M059J (cell line): ENCODE data around the gene CD276. TPM values are rescaled to one million over a fixed set of nuclear protein-coding genes. Genes with fewer than 3 reads are reported as not detected.

Source experiments
- DNase-seq: peaks from one replicate; pipeline ENCODE4 v3.0.0-alpha.2; 2012; ENCODE audit warnings: low read depth
- total RNA-seq: library from RNA; depleted of rRNA; stranded (reverse); fragments of >200 nt; shearing (Covaris generic); gene quantifications from 2 replicates; pipeline ENCODE4 v1.2.3, GENCODE V29; 2014; rRNA removed

Gene CD276
- total RNA-seq = 92.9 and 97.0 TPM in 2 replicates

- peak; percentile 75 for DNase-seq
Measured at GRCh38 chr15:73683777-73684580, at the start of gene CD276. CD276 (plus strand) TSS chr15:73684383; CDS start chr15:73699640, 15,257 bp downstream.

GRCh38 chr15:73637527-73637926 lies 46.7 kb upstream of the CD276 start:
- DNase-seq = peak; percentile 76

DNA sequence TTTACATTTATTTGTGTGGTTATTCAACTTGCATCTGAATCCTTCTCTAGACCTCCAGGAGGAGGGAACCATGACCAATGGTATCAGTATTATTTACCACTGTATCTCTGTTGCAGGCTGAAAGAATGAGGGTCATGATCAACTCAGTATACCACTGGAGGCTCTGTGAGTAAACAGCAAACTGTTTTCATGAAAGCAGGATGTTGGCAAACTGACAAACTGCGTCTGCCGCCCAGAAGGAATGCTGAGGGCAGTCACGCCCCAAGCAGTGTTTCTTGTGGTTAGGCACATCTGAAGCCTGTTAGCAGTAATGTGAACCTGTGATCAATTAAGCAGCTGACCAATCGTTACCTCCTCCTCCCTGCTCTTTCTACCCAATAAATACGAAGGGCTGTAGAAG lies 44.7 kb upstream of the CD276 start:
- peak; percentile 47 for DNase-seq

DNA sequence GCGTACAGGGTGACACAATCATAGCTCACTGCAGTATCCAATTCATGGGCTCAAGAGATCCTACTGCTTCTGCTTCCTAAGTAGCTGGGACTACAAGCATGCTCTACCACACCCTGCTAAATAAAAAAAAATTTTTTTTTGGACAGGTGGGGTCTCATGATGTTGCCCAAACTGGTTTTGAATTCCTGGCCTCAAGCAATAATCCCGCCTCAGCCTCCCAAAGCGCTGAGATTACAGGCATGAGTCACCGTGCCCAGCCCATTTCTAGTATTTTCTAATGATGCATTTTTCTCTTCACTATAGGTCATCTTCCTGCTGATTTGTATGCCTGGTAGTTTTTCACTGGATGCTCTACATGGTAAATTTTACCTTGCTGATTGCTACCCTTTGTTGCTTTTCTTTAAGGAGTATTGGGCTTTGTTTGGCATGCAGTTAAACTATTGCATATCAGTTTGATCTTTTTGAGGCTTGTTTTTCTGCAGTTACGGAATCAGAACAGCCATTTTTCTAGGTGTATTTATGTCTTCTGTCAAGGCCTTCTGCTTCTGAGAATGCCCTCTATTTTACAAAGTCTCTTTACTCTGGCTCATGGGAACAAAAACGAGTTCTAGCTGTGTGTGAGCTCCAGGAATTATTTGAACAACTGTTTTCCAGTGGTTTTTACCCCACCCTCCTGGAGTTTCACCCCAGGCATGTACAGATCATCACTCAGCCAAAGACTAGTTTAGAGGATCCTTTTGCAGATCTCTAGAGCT lies 36.7 kb upstream of the CD276 start:
- DNase-seq = peak; percentile 17

GRCh38 chr15:73648014-73648295 lies 36.2 kb upstream of the CD276 start:
- DNase-seq = no peak

- peak; percentile 54 for DNase-seq
Measured at GRCh38 chr15:73650416-73651126, 33.6 kb upstream of the CD276 start.

GRCh38 chr15:73654659-73655058 lies 29.5 kb upstream of the CD276 start:
- DNase-seq = no peak

- DNase-seq = no peak
Measured at GRCh38 chr15:73655724-73656123, 28.5 kb upstream of the CD276 start.

DNA sequence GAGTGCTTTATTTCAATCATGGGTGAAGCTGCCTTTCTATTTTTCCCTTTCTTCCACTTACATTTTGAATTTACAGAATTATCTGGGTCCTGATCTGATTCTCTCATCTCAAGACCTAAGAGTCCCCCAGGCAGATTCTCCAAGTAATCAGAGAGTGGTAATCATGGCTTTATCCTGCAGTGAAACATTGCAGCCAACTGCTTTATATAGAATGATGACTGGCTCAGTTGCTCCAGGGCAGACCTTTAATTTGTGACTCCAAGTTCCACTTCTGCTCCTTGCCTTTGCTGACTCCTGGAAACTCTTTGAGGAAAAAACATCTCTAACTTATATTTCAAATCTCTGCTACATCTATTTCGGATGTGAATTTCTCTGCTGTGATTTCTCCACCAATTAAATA lies 25.5 kb upstream of the CD276 start:
- DNase-seq = no peak

DNA sequence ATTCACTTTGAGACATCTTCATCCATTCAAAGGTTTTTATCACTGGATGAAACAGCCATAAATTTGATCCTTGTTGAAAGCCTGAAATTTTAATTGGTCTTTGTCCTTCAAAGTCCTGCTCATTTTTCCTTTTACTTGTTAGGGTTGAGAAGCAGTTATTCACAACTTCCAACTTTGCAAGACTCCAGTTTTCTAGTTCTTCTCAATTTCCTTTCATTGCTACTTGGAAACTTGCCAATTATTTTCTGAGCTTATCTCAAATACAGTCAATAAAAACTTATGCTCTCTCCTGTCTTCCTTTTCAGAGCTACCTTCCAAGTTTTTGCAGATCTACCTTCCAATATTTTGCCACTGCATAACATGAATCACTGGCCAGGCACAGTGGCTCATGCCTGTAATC lies 23.7 kb upstream of the CD276 start:
- no peak for DNase-seq

DNA sequence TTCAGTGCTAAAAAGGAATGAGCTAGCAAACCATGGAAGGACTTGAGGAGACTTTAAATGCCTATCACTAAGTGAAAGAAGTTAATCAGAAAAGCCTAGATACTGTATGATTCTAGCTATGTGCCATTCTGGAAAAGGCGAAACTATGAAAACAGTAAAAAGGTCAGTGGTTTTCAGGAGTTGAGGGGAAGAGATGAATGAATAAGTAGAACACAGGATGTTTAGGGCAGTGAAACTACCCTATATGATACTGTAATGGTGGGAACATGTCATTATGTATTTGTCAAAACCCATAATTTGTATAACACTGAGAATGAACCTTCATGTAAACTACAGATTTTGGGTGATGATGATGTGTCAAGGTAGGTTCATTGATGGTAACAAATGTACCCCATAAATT lies 9.6 kb upstream of the CD276 start:
- DNase-seq = no peak

- DNase-seq = peak; percentile 59
Measured at GRCh38 chr15:73677146-73677607, 7.0 kb upstream of the CD276 start.

DNA sequence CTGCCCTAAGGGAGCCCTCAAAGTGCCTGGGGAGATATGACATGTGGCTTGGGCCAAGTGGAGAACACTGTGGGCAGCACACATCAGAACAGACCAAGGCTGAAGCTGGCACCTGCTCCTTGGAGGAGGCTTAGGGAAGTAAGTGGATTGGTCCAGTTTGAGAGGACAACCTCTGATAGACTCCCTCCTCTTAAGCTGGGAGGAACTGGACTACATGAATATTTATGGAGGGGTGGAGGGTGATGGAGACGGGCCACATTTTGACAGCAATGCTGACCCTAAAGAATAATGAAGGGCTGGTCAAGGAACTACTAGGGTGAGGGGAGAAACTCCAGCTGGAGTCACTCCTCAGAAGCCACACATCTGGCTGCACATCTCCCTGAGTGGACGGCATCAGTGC lies 6.5 kb upstream of the CD276 start:
- DNase-seq = no peak

GRCh38 chr15:73678498-73678897 lies 5.7 kb upstream of the CD276 start:
- DNase-seq = no peak

- DNase-seq = no peak
Measured at GRCh38 chr15:73679180-73679579, 5.0 kb upstream of the CD276 start.

GRCh38 chr15:73679964-73680363 lies 4.2 kb upstream of the CD276 start:
- DNase-seq = no peak

DNA sequence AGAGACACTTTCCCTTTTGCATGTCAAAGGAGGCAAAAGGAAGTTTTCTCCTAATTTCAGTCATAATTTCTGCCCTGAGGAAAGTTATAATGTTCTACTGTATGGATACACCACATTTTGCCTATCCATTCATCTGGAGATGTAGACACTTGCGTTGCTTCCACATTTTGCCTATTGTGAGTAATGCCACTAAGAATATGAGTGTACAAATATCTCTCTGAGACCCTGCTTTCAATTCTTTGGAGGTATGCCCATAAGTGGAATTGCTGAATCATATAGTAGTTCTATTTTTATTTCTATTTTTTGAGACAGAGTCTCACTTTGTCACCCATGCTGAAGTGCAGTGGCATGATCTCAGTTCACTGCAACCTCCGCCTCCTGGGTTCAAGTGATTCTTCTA lies 3.6 kb upstream of the CD276 start:
- no peak for DNase-seq

DNA sequence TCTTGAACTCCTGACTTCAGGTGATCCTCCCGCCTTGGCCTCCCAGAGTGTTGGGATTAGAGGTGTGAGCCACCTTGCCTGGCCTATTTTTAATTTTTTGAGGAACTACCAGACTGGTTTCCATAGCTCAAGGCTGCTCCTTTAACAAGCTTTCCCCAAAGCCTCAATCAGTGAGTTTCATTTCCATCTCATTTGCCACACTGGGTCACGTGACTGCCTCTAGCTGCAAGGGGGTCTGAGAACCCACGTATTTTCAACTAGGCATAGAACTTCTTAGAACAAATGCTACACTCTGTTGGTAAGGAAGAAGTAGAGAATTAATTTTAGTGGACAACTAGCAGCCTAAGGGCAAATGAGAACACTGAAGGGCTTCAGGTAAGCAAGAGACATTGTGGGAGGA lies 3.1 kb upstream of the CD276 start:
- DNase-seq = no peak

DNA sequence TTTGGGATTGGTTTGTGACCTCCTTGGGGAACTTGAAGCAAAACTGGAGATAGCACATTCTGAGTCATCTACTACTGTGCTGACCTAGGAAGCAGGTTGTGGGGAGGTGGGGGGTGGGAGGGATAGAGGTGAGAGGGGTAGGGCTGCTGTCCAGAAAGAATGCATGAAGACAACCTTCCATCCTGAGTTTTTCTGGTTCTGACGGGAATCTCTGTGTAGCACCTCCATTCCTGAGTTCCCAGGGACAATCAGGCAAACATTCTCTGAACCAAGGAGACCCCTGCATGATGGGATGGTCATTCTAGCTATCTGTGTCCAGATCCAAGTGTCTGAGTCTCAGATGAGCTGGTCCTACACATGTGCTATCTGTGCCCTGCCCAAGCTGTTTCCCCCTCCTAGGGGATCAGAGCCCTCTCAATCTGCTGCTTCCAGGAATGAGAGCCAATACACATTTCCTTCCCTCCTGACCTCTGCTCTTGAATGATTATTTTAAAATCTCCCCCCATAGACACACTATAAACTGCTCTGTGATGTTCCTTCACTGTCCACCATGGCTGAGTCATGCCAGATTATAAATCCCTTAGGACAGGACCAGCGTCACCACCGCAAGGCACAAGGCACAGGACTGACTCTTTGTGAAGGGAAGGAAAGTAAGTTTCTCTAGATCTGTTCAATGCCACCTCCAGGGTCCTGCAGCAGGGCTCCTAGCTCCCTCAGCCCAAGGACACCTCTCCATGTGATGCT lies 2.2 kb upstream of the CD276 start:
- DNase-seq = no peak

- DNase-seq = no peak
Measured at GRCh38 chr15:73682600-73683090, 1.5 kb upstream of the CD276 start.

GRCh38 chr15:73683257-73683776 lies 866 bp upstream of the CD276 start:
- no peak for DNase-seq
